ENCODE data around the gene FOXC2. TPM values are rescaled to one million over a fixed set of nuclear protein-coding genes. Genes with fewer than 3 reads are reported as not detected.
A peak's percentile ranks its signal among the peaks of the same experiment; 100 is the strongest.

Gene FOXC2
- total RNA-seq, 8 experiments from 2014 or later: 0.05 to 2.8 (median 0.19) TPM; not detected in 2

GRCh38 chr16:86536621-86537020 lies 30.0 kb upstream of the FOXC2 start:
- ATAC-seq (replicated peaks in 6 of 8): no peak
- Histone ChIP-seq H3K4me3 (no peak overlapping the region), H3K4me1 (replicated peaks in 1 of 2) (no peaks in the 10 kb centered on the region), H3K27ac (no peak overlapping the region)
- WGBS, 10 experiments: 87 to 100% (median 96%) methylated on average over 2 to 12 of the region's 17 CpGs; no CpG with 5 or more reads in 3 of the 10 experiments
- in situ Hi-C loops (cut with MboI; ENCODE audit: low pct_unique_long_range_greater_than_20kb in 2 of 9, low sequenced_read_pairs in 9 of 9, unreplicated experiment in 9 of 9): no loop called here

DNA sequence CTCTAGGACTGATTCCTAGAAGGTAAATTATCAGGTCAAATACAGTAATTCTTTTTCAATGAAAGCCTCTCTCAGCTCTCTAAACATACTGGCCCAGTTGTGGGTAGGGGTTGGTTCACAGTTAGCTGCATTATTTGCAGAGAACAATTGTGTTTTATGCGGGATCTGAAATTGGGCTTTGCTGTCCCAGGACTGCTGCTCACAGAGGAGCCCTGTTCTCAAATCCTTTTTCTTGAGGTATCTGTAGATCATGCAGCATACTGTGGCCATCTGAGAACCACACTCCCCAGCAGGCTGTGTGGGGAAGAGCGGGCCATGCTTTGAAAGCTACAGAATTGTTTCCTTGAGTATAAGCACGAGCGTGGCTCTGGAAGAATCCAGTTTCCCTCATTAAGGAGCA lies 29.1 kb upstream of the FOXC2 start:
- in situ Hi-C loops (cut with MboI; ENCODE audit: low pct_unique_long_range_greater_than_20kb in 2 of 9, low sequenced_read_pairs in 9 of 9, unreplicated experiment in 9 of 9): no loop called here
- WGBS, 10 experiments: 80 to 100% (median 94%) methylated on average over 1 to 2 of the region's 4 CpGs; no CpG with 5 or more reads in 4 of the 10 experiments
- Histone ChIP-seq H3K27ac (no peak overlapping the region), H3K4me1 (replicated peaks in 1 of 2) (no peaks in the 10 kb centered on the region), H3K4me3 (no peak overlapping the region)
- ATAC-seq (replicated peaks in 6 of 8): no peak

DNA sequence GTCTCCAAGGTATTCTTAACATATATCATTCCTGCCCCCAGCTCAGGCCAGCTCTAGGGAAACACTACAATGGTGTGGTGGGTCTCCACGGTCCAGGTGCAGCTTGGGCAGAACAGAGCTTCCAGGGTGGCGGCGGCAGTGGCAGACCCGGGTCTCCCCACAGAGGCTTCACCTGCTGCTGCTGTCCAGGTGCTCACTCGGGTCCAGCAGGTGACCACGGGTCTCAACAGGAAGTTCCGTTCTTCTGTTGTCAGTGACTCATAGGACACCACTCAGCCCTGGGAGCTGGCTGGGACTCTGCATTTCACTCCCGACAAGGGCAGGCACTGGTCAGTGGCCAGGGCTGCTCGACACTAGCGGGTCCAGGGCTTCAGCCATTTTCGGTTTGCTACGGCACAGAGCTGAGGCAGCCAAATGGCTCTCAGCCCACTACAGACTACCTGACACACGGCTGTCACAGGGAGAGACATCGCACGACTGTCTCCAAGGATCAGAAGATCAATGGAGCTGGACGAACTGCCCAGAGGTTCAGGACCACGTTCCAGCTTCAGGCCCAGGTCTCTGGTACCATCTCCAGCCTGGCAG lies 28.3 kb upstream of the FOXC2 start:
- in situ Hi-C loops (cut with MboI; ENCODE audit: low pct_unique_long_range_greater_than_20kb in 2 of 9, low sequenced_read_pairs in 9 of 9, unreplicated experiment in 9 of 9): no loop called here
- Histone ChIP-seq H3K4me3 (no peak overlapping the region), H3K27ac (no peak overlapping the region), H3K4me1 (replicated peaks in 1 of 2) (no peaks in the 10 kb centered on the region)
- WGBS, 10 experiments: 89 to 100% (median 98%) methylated on average over 2 to 4 of the region's 17 CpGs; no CpG with 5 or more reads in 6 of the 10 experiments
- no peak for ATAC-seq (replicated peaks in 6 of 8)

DNA sequence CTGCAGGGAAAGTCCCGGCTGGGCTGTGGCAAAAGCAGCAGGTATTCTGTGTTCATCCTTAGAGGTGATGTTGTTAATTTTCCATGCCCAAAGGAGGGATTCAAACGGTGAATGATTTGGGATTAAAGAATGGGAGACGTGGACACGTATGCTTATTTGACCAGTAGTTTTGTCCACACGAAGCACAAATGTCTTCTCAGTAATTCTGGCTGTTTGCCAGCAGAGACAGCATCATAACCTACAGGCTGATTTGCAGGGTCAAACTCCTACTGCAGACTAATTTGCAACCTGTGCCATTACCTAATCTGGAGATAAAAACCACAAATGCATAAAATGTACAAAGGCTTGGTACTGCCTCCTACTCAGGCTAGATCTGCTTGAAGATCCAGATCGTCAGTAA lies 25.7 kb upstream of the FOXC2 start:
- 75 to 100% (median 90%) methylated on average over 1 to 5 of the region's 6 CpGs for WGBS, 10 experiments
- Histone ChIP-seq H3K4me1 (replicated peaks in 1 of 2) (no peaks in the 10 kb centered on the region), H3K27ac (no peak overlapping the region), H3K4me3 (no peak overlapping the region)
- in situ Hi-C loops (cut with MboI; ENCODE audit: low pct_unique_long_range_greater_than_20kb in 2 of 9, low sequenced_read_pairs in 9 of 9, unreplicated experiment in 9 of 9): no loop called here
- no peak for ATAC-seq (replicated peaks in 6 of 8)

DNA sequence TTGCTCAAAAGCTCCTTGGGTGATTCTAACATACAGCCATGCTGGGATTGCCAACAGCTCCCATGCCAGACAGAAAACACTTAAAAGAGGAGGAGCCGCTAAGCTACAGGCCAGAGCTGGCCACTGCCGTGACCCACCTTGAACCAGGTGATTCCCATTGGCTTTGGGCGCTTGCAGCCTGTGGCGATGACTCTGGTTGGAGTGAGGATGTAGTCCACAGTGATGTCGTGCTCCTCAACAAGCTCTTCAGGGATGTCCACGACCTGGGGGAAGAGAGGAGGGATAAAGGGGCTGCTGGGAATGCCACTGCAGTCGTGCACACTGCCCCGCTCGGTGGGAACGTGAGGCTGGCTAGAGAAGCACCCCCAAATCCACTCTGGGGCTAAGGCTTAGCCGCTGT lies 25.1 kb upstream of the FOXC2 start:
- no peak for ATAC-seq (replicated peaks in 6 of 8)
- no peak overlapping the region for H3K27ac ChIP-seq
- in situ Hi-C loops (cut with MboI; ENCODE audit: low pct_unique_long_range_greater_than_20kb in 2 of 9, low sequenced_read_pairs in 9 of 9, unreplicated experiment in 9 of 9): no loop called here
- 70 to 100% (median 78%) methylated on average over 1 to 7 of the region's 11 CpGs; no CpG with 5 or more reads in 5 of the 10 experiments for WGBS, 10 experiments
- H3K4me1 ChIP-seq (replicated peaks in 1 of 2): no peaks in the 10 kb centered on the region
- no peak overlapping the region for H3K4me3 ChIP-seq

DNA sequence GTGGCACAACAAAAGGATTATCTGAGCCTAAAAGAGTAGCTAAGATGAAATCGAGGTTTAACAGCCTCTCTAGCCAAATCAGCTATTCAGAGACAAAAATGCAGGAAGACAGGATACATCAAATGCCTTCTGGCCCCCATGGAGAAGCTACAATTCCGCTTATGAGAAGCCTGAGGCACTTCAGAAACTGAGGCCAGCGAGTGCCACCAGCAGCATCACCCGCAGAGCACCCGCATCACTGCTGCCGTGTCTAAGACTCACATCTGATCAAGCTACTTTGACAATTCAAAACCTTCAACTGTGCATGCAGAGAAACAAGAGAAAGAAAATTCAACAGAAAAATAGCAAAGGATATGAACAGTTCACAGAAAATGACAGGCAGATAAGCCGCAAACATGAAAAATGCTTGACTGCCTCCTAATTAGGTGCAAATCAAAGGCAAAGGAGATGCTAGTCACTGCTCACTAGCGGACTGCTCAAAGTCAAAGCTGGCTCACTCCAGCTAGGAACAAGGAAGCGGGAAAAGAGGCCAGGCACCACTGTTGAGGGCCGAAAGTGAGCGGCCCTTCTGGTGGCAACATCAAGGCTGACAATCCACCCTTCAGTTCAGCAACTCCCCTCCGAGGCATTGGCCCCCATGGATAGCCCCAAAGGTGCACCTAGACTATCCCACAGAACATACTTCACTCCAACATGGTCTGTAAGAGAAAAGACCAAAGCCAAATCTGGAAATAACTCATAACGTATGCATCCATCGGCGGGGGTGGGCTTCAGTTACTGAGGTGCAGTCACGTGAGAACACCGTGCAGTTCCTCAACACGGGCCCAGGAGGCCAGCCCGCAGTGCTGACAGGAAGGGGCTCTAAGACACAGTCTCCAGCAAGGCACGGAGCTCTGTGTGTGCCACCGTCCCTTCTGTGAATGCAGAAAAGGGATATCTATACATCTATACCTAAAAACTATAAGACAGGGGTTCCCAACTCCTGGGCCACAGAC lies 23.6 kb upstream of the FOXC2 start:
- H3K27ac ChIP-seq: no peak overlapping the region
- no peaks in the 10 kb centered on the region for H3K4me1 ChIP-seq (replicated peaks in 1 of 2)
- in situ Hi-C loops (cut with MboI; ENCODE audit: low pct_unique_long_range_greater_than_20kb in 2 of 9, low sequenced_read_pairs in 9 of 9, unreplicated experiment in 9 of 9): no loop called here
- H3K4me3 ChIP-seq: no peak overlapping the region
- ATAC-seq (replicated peaks in 6 of 8): no peak
- 80 to 100% (median 89%) methylated on average over 1 to 13 of the region's 21 CpGs for WGBS, 10 experiments

GRCh38 chr16:86545481-86545880 lies 21.1 kb upstream of the FOXC2 start:
- no peak for ATAC-seq (replicated peaks in 6 of 8)
- in situ Hi-C loops (cut with MboI; ENCODE audit: low pct_unique_long_range_greater_than_20kb in 2 of 9, low sequenced_read_pairs in 9 of 9, unreplicated experiment in 9 of 9): no loop called here
- Histone ChIP-seq H3K4me1 (replicated peaks in 1 of 2) (no peaks in the 10 kb centered on the region), H3K4me3 (no peak overlapping the region), H3K27ac (no peak overlapping the region)
- 62 to 100% (median 95%) methylated on average over 1 to 5 of the region's 12 CpGs; no CpG with 5 or more reads in 4 of the 10 experiments for WGBS, 10 experiments

DNA sequence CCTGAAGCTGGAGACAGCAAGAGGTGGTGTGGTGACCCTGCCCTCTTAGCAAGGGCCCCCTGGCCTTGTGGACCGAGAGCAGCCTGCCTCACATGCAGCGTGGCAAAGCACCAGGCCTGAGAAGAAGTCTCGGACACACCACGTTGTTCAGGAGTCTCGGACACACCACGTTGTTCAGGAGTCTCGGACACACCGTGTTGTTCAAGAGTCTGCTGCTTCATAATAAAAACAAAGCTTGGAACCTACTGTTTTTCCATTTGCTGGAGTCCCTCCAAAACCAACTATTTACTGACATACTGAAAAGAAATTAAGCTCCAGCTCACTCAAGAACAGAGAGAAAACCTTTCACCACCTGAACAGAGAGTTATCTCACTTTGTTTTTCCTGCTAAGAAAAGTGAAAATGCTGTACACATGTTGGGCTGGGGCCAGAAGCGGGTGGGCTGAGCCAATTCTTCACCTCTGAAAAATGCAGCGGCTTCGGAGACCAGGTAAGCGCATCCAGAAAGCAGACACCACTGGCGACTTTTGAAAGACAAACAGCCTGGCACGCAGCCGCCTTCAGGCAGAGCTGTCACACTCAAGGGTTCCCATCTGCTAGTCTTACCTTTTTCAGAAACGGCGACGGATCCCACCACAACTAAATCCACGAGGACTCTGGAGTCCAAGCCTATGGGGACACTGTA lies 20.5 kb upstream of the FOXC2 start:
- WGBS, 10 experiments: 87 to 100% (median 94%) methylated on average over 1 to 16 of the region's 19 CpGs; no CpG with 5 or more reads in 1 of the 10 experiments
- Histone ChIP-seq H3K4me1 (replicated peaks in 1 of 2) (no peaks in the 10 kb centered on the region), H3K4me3 (no peak overlapping the region), H3K27ac (no peak overlapping the region)
- no peak for ATAC-seq (replicated peaks in 6 of 8)
- in situ Hi-C loops (cut with MboI; ENCODE audit: low pct_unique_long_range_greater_than_20kb in 2 of 9, low sequenced_read_pairs in 9 of 9, unreplicated experiment in 9 of 9): no loop called here

DNA sequence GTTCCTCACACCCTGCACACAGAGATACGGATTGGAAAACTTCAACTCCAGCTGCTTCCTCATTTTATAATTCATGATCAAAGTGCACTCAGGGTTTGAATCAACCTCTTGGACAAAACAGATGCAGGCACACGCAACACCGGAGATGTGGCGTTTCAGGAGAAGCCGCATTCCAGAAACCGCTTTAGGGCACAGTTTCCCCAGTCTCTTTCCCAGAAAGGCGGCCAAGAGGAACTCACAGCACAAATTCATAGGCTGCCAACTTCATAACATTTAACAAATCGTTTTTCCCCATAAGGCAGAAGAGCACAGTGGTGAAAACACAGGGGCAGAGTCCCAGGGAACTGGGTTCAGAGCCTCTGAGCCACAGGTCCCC lies 20.0 kb upstream of the FOXC2 start:
- no peak for ATAC-seq (replicated peaks in 6 of 8)
- H3K4me3 ChIP-seq: no peak overlapping the region
- WGBS, 10 experiments: 70 to 100% (median 93%) methylated on average over 1 to 7 of the region's 8 CpGs; no CpG with 5 or more reads in 2 of the 10 experiments
- no peak overlapping the region for H3K27ac ChIP-seq
- H3K4me1 ChIP-seq (replicated peaks in 1 of 2): no peaks in the 10 kb centered on the region
- in situ Hi-C loops (cut with MboI; ENCODE audit: low pct_unique_long_range_greater_than_20kb in 2 of 9, low sequenced_read_pairs in 9 of 9, unreplicated experiment in 9 of 9): no loop called here

DNA sequence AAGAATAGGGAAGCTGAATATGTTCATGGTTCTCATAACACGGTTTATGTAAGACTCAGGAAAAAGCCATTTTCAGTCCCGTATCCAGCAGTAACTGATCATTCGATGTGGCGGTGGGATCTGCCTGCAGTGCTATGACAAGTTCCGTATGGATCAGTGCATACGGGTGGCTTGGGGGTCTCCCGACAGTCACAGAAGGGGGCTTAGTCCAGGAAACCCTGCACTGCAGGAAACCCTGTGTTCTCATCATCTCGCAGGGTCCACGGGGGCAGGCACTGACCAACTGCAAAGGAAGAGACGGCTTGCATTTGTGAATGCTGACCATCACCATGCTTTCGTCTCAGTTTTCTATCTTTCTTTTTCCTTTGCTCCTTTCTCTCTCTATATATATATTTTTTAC lies 19.3 kb upstream of the FOXC2 start:
- in situ Hi-C loops (cut with MboI; ENCODE audit: low pct_unique_long_range_greater_than_20kb in 2 of 9, low sequenced_read_pairs in 9 of 9, unreplicated experiment in 9 of 9): no loop called here
- no peak for ATAC-seq (replicated peaks in 6 of 8)
- H3K4me3 ChIP-seq: no peak overlapping the region
- no peaks in the 10 kb centered on the region for H3K4me1 ChIP-seq (replicated peaks in 1 of 2)
- WGBS, 10 experiments: 86 to 100% (median 98%) methylated on average over 1 to 8 of the region's 11 CpGs
- H3K27ac ChIP-seq: no peak overlapping the region

DNA sequence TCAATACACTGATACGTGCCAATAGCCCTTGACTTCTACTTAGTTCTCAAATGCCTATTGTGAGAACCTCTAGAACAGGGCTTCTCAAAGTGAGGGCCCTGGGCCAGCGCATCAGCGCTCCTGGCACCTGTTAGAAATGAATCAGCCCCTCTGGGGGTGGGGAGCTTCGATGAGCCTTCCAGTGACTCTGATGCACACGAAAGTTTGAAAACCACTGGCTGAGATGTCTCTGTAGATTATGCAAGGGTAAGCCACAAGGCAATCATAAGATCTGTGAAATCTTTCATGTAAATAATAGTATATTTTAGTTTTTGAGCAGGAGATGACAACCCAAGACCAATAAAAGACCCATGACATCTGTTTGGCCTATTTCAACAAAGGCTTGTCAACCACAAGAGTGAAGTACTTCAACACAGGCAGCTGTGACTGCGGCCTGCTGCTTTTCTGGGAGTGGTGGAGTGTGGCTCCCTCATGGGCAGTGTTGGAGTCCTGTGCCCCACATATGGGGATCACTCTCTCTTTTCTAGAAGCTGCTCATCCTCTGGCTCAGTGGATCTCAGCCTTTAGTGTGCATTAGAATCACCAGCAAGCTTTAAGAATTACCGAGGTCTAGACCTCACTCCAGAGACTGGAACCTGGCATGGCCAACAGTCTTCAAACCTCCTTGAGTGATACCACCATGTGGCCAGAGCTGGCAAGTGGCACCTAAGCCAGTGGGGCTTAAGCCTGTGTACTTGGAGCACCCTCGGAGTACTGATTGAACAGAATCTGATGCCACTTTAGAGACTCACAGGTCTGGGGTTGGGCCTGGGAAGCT lies 17.3 kb upstream of the FOXC2 start:
- 67 to 98% (median 75%) methylated on average over 3 to 6 of the region's 8 CpGs; no CpG with 5 or more reads in 3 of the 10 experiments for WGBS, 10 experiments
- ATAC-seq (replicated peaks in 6 of 8): no peak
- Histone ChIP-seq H3K27ac (no peak overlapping the region), H3K4me1 (replicated peaks in 1 of 2) (peaks cover 4% of the 10 kb centered on the region in 2 donors), H3K4me3 (no peak overlapping the region)
- in situ Hi-C loops (cut with MboI; ENCODE audit: low pct_unique_long_range_greater_than_20kb in 2 of 9, low sequenced_read_pairs in 9 of 9, unreplicated experiment in 9 of 9): no loop called here

DNA sequence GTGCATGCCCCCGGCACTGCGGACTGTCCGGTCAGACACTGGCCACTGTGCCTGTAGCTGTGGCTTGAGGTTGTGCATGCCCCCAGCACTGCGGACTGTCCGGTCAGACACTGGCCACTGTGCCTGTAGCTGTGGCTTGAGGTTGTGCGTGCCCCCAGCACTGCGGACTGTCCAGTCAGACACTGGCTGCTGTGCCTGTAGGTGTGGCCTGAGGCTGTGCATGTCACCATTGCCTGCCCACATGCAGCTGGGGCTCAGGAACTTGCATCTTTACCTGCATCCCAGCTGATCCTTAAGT lies 16.8 kb upstream of the FOXC2 start:
- peaks cover 5% of the 10 kb centered on the region in 2 donors for H3K4me1 ChIP-seq (replicated peaks in 1 of 2)
- ATAC-seq (replicated peaks in 6 of 8): peak in 1 of 8 experiments; percentile 13
- no peak overlapping the region for H3K27ac ChIP-seq
- H3K4me3 ChIP-seq: no peak overlapping the region
- WGBS, 10 experiments: 80 to 100% methylated on average over 1 to 4 of the region's 7 CpGs; no CpG with 5 or more reads in 8 of the 10 experiments
- in situ Hi-C loops (cut with MboI; ENCODE audit: low pct_unique_long_range_greater_than_20kb in 2 of 9, low sequenced_read_pairs in 9 of 9, unreplicated experiment in 9 of 9): loop anchor here in 6 of 9 experiments (25.0 kb wide), 2 partner anchors 512 to 737 kb away; no protein-coding TSS in a partner anchor
